Skin of body (tissue), 2 donors: Measurements from ENCODE around the gene AP3B1. TPM values are rescaled to one million over a fixed set of nuclear protein-coding genes. Genes with fewer than 3 reads are reported as not detected.
A peak's percentile ranks its signal among the peaks of the same experiment; 100 is the strongest.

Experiments used
- DNase-seq: peaks from one replicate; lab custom pipeline; 2025; lab: John Stamatoyannopoulos, UW
- total RNA-seq: library from RNA; depleted of rRNA; stranded (reverse); fragments of >200 nt; gene quantifications from one replicate; pipeline ENCODE4 v1.2.3, GENCODE V29; 2014

The AP3B1 gene
- total RNA-seq, 1 donor from 2014 or later: 50.3 TPM

GRCh38 chr5:78005021-78005785, 289.3 kb downstream of the AP3B1 start:
- no peak for DNase-seq

GRCh38 chr5:78004559-78004958, 289.9 kb downstream of the AP3B1 start:
- DNase-seq: no peak

- DNase-seq: no peak
Measured at GRCh38 chr5:78003919-78004318, 290.6 kb downstream of the AP3B1 start.

GRCh38 chr5:78003450-78003849, 291.0 kb downstream of the AP3B1 start:
- no peak for DNase-seq

- DNase-seq: no peak
Measured at GRCh38 chr5:78002690-78003089, 291.8 kb downstream of the AP3B1 start.

- no peak for DNase-seq
Measured at GRCh38 chr5:78001197-78001596, 293.3 kb downstream of the AP3B1 start.

GRCh38 chr5:78000191-78000590, 294.3 kb downstream of the AP3B1 start:
- no peak for DNase-seq

GRCh38 chr5:77999399-77999798, 295.1 kb downstream of the AP3B1 start:
- no peak for DNase-seq

- DNase-seq: no peak
Measured at GRCh38 chr5:77996943-77997342, 297.6 kb downstream of the AP3B1 start.

GRCh38 chr5:77995793-77996409, 298.6 kb downstream of the AP3B1 start:
- no peak for DNase-seq

- no peak for DNase-seq
Measured at GRCh38 chr5:77994943-77995342, 299.6 kb downstream of the AP3B1 start.

GRCh38 chr5:77993855-77994318, 300.6 kb downstream of the AP3B1 start:
- no peak for DNase-seq

- no peak for DNase-seq
Measured at GRCh38 chr5:77993141-77993854, 301.2 kb downstream of the AP3B1 start.

GRCh38 chr5:77991084-77991483, 303.4 kb downstream of the AP3B1 start:
- no peak for DNase-seq

GRCh38 chr5:77990020-77990419, 304.5 kb downstream of the AP3B1 start:
- no peak for DNase-seq

- DNase-seq: no peak
Measured at GRCh38 chr5:77987988-77988387, 306.5 kb downstream of the AP3B1 start.

GRCh38 chr5:77987331-77987730, 307.2 kb downstream of the AP3B1 start:
- DNase-seq: no peak

GRCh38 chr5:77986261-77986660, 308.2 kb downstream of the AP3B1 start:
- DNase-seq: no peak

- DNase-seq: no peak
Measured at GRCh38 chr5:77985247-77985646, 309.3 kb downstream of the AP3B1 start.

GRCh38 chr5:77984587-77984986, 309.9 kb downstream of the AP3B1 start:
- no peak for DNase-seq

- peak; percentile 87 for DNase-seq
Measured at GRCh38 chr5:77983482-77984199, 310.9 kb downstream of the AP3B1 start.

- no peak for DNase-seq
Measured at GRCh38 chr5:77981820-77982219, 312.7 kb downstream of the AP3B1 start.
